ENCODE data around the gene LRRC8E. TPM values are rescaled to one million over a fixed set of nuclear protein-coding genes. Genes with fewer than 3 reads are reported as not detected.

Gene LRRC8E
- total and polyA plus RNA-seq, 10 of the 15 experiments (the other 5 are each of a cell fraction or from before 2014, with no cell fraction given): 0.04 to 0.32 (median 0.25) TPM; not detected in 7

DNA sequence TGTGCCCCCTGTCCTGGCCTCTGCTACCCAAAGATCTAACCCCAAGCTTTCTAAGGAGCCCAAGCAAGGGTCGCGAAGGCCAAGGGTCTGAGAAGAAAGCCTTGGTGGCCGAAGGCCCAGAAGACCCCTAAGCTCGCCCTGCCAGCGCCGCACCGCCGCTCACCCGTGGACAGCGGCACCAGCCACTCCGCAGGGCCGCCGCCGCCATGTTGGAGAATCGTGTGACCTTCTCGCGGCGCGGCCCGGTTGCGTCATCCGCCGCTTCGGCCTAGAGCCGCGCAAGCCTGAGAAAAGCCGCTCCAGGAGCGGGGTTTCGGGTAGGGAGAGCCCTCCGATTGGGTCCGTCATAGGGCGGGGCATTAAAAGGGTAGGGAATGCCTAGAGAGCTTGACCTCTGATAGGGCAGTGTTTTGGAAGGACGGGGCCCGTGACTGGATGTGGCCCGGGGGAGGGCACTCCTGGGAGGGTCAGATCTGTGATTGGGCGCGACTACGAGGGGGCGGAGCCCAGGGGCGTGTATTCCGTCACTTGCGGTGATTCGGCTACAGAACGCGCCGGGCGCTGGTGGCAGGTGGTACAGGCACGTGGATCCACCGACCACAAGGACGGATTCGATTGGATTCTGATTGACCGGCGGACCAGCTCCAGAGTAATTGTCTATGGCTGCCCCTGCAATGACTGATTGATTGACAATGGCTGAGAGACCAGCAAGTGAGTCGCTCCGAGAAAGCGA, 55.3 kb downstream of the LRRC8E start, which contains the start of gene TIMM44 (continued):
- no peak for TF ChIP-seq KDM1A (IDR thresholded peaks at IDR 0.05; ENCODE audit: borderline replicate concordance)
- no peak for TF ChIP-seq NFYA (IDR thresholded peaks at IDR 0.05; ENCODE audit: borderline replicate concordance, low read depth, low read length)
- TF ChIP-seq, protein P1, sequence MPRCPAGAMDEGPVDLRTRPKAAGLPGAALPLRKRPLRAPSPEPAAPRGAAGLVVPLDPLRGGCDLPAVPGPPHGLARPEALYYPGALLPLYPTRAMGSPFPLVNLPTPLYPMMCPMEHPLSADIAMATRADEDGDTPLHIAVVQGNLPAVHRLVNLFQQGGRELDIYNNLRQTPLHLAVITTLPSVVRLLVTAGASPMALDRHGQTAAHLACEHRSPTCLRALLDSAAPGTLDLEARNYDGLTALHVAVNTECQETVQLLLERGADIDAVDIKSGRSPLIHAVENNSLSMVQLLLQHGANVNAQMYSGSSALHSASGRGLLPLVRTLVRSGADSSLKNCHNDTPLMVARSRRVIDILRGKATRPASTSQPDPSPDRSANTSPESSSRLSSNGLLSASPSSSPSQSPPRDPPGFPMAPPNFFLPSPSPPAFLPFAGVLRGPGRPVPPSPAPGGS (IDR thresholded peaks at IDR 0.05; ENCODE audit: borderline replicate concordance, insufficient read depth, low read depth, low read length, poor library complexity, severe bottlenecking): peak; percentile 84
- TF ChIP-seq, protein P2, sequence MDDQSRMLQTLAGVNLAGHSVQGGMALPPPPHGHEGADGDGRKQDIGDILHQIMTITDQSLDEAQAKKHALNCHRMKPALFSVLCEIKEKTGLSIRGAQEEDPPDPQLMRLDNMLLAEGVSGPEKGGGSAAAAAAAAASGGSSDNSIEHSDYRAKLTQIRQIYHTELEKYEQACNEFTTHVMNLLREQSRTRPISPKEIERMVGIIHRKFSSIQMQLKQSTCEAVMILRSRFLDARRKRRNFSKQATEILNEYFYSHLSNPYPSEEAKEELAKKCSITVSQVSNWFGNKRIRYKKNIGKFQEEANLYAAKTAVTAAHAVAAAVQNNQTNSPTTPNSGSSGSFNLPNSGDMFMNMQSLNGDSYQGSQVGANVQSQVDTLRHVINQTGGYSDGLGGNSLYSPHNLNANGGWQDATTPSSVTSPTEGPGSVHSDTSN (IDR thresholded peaks at IDR 0.05; ENCODE audit: insufficient replicate concordance, low read depth, low read length): peak; percentile 76
- no peak for TF ChIP-seq TCF7 (IDR thresholded peaks at IDR 0.05; ENCODE audit: borderline replicate concordance)
- no peak for TF ChIP-seq BRCA1 (IDR thresholded peaks at IDR 0.05; ENCODE audit: low read depth, low read length)
- TF ChIP-seq SMC3 (IDR thresholded peaks at IDR 0.05; ENCODE audit: borderline replicate concordance, low read length): no peak
- TF ChIP-seq FOS (IDR thresholded peaks at IDR 0.05; ENCODE audit: borderline replicate concordance, extremely low read depth, insufficient read length): peak; percentile 39
- TF ChIP-seq PAX5 (IDR thresholded peaks at IDR 0.05; ENCODE audit: borderline replicate concordance, low read depth, low read length): no peak; the same call in 1 of the 2 replicates
- TF ChIP-seq SREBF1 (IDR thresholded peaks at IDR 0.05; ENCODE audit: low read length): no peak
- TF ChIP-seq TCF3 (IDR thresholded peaks at IDR 0.05; ENCODE audit: borderline replicate concordance, insufficient read depth, low read depth, low read length): peak; percentile 78; the same call in 1 of the 2 replicates
- peak; percentile 82 for TF ChIP-seq ZNF207 (IDR thresholded peaks at IDR 0.05; ENCODE audit: borderline replicate concordance)
- TF ChIP-seq CBX5 (IDR thresholded peaks at IDR 0.05; ENCODE audit: low read depth): no peak
- TF ChIP-seq, protein P3, sequence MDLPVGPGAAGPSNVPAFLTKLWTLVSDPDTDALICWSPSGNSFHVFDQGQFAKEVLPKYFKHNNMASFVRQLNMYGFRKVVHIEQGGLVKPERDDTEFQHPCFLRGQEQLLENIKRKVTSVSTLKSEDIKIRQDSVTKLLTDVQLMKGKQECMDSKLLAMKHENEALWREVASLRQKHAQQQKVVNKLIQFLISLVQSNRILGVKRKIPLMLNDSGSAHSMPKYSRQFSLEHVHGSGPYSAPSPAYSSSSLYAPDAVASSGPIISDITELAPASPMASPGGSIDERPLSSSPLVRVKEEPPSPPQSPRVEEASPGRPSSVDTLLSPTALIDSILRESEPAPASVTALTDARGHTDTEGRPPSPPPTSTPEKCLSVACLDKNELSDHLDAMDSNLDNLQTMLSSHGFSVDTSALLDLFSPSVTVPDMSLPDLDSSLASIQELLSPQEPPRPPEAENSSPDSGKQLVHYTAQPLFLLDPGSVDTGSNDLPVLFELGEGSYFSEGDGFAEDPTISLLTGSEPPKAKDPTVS (IDR thresholded peaks at IDR 0.05; ENCODE audit: low read depth, low read length): no peak
- peak; percentile 93 for TF ChIP-seq RAD51 (IDR thresholded peaks at IDR 0.05)
- TF ChIP-seq RFX5 (IDR thresholded peaks at IDR 0.05; ENCODE audit: low read depth, low read length): peak; percentile 63; the same call in 1 of the 2 replicates
- TF ChIP-seq YBX1 (IDR thresholded peaks at IDR 0.05): no peak
- TF ChIP-seq YY1 (IDR thresholded peaks at IDR 0.05; ENCODE audit: low read depth, low read length): peak; percentile 98
- TF ChIP-seq ETV6 (conservative IDR thresholded peaks at IDR 0.05 in 1 of 2, IDR thresholded peaks at IDR 0.05 in 1 of 2; ENCODE audit: borderline replicate concordance in 1 of 2, low read depth in 1 of 2): no peak
- TF ChIP-seq TBL1XR1 (IDR thresholded peaks at IDR 0.05; ENCODE audit: low read depth, low read length): no peak
- peak; percentile 95 for TF ChIP-seq SP1 (IDR thresholded peaks at IDR 0.05; ENCODE audit: low read depth, low read length)
- TF ChIP-seq DPF2 (IDR thresholded peaks at IDR 0.05): peak; percentile 21; the same call in 1 of the 2 replicates
- peak; percentile 9 for TF ChIP-seq RELA (IDR thresholded peaks at IDR 0.05; ENCODE audit: borderline replicate concordance, partially characterized antibody)
- TF ChIP-seq GABPA (IDR thresholded peaks at IDR 0.05; ENCODE audit: low read depth): no peak
- TF ChIP-seq POLR2AphosphoS5 (IDR thresholded peaks at IDR 0.05; ENCODE audit: low read length): peak; percentile 96
